DND-41 (cell line): ENCODE results near the gene RTP2.

Experiments
- ATAC-seq: fragments of 200-7000 bp; cut with Tn5 transposase; 3 replicates; pipeline ENCODE4 v1.9.1; 2021; ENCODE audit warnings: low read depth; ENCODE audit not compliant: insufficient read depth
- DNase-seq: peaks from one replicate; pipeline ENCODE4 v3.0.0-alpha.2; 2020
- H2AFZ ChIP-seq: 2 replicates; pipeline ENCODE4 v1.6.0; 2012; ENCODE audit warnings: low read depth, low read length
- H3K27ac ChIP-seq: 2 replicates; pipeline ENCODE4 v1.5.1; 2012; ENCODE audit warnings: low read length, inconsistent platforms
- H3K27me3 ChIP-seq: fragments of 200-600 bp; sonication (generic); 2 replicates; pipeline ENCODE4 v1.6.0; 2012; ENCODE audit warnings: low read length, mild to moderate bottlenecking, inconsistent platforms; ENCODE audit not compliant: insufficient read depth, poor library complexity
- H3K36me3 ChIP-seq: 2 replicates; pipeline ENCODE4 v1.5.1; 2012; ENCODE audit warnings: low read length, inconsistent platforms; ENCODE audit not compliant: insufficient read depth
- H3K4me1 ChIP-seq: 2 replicates; pipeline ENCODE4 v1.5.1; 2012; ENCODE audit warnings: mild to moderate bottlenecking, low read length; ENCODE audit not compliant: insufficient read depth
- H3K4me2 ChIP-seq: 2 replicates; pipeline ENCODE4 v1.6.0; 2012; ENCODE audit warnings: mild to moderate bottlenecking, moderate library complexity, low read length, inconsistent platforms; ENCODE audit not compliant: insufficient read depth
- H3K4me3 ChIP-seq, 2 experiments: fragments of 200-600 bp in 1 of 2; shearing (Covaris generic) in 1 of 2; 2 replicates each; pipeline ENCODE4 v1.5.1; 2012 to 2016; ENCODE audit warnings: inconsistent platforms in 2 of 2, low read length in 2 of 2, mild to moderate bottlenecking in 2 of 2, low read depth in 1 of 2, moderate library complexity in 1 of 2
- H3K79me2 ChIP-seq: 2 replicates; pipeline ENCODE4 v1.6.0; 2012; ENCODE audit warnings: low read length, inconsistent platforms; ENCODE audit not compliant: insufficient read depth
- H3K9ac ChIP-seq: 2 replicates; pipeline ENCODE4 v1.6.0; 2012; ENCODE audit warnings: low read depth, mild to moderate bottlenecking, inconsistent platforms, low read length, moderate library complexity
- H3K9me3 ChIP-seq: 2 replicates; pipeline ENCODE4 v1.5.1; 2012; ENCODE audit warnings: low read length, moderate library complexity, mild to moderate bottlenecking, inconsistent platforms; ENCODE audit not compliant: insufficient read depth, severe bottlenecking
- H4K20me1 ChIP-seq: 2 replicates; pipeline ENCODE4 v1.6.0; 2012; ENCODE audit warnings: low read length; ENCODE audit not compliant: insufficient read depth
- CTCF ChIP-seq: IDR thresholded peaks from 2 replicates; pipeline ENCODE4 v1.5.1; 2012; ENCODE audit warnings: borderline replicate concordance, low read length, moderate library complexity, mild to moderate bottlenecking; ENCODE audit not compliant: poor library complexity, severe bottlenecking; ENCODE audit errors: extremely low read depth
- EZH2 ChIP-seq: IDR thresholded peaks from 3 replicates; pipeline ENCODE4 v1.6.1; 2012; ENCODE audit warnings: borderline replicate concordance, low read depth, mild to moderate bottlenecking, moderate library complexity, low read length, inconsistent platforms; ENCODE audit not compliant: severe bottlenecking

Gene RTP2

GRCh38 chr3:187726564-187726963 is 24.2 kb upstream of the RTP2 start:
- Histone ChIP-seq H4K20me1 (no peaks in the 10 kb centered on the region), H3K27ac (no peak overlapping the region)

GRCh38 chr3:187725653-187726370 is 23.5 kb upstream of the RTP2 start:
- Histone ChIP-seq H3K4me2 (no peak overlapping the region), H3K27ac (no peak overlapping the region), H3K27me3 (no peaks in the 10 kb centered on the region), H2AFZ (no peak overlapping the region), H4K20me1 (no peaks in the 10 kb centered on the region), H3K4me3 (no peak overlapping the region), H3K79me2 (no peaks in the 10 kb centered on the region), H3K9ac (no peak overlapping the region), H3K36me3 (peaks cover 80% of the 10 kb centered on the region), H3K9me3 (no peaks in the 10 kb centered on the region), H3K4me1 (no peaks in the 10 kb centered on the region)
- TF ChIP-seq CTCF (no peak), EZH2 (no peak)
- DNase-seq (no peak), ATAC-seq (no peak)

More at GRCh38 chr3:187726564-187726963, 24.2 kb upstream of the RTP2 start:
- DNase-seq = no peak
- TF ChIP-seq EZH2 = no peak
- TF ChIP-seq CTCF = no peak
- Histone ChIP-seq H3K27me3 (no peaks in the 10 kb centered on the region), H3K4me1 (no peaks in the 10 kb centered on the region), H3K36me3 (peaks cover 77% of the 10 kb centered on the region), H2AFZ (no peak overlapping the region), H3K9ac (no peak overlapping the region), H3K79me2 (no peaks in the 10 kb centered on the region), H3K4me2 (no peak overlapping the region), H3K9me3 (no peaks in the 10 kb centered on the region), H3K4me3 (no peak overlapping the region)
- ATAC-seq = no peak

- H3K4me3 ChIP-seq = no peak overlapping the region
- ATAC-seq = no peak
These were observed 22.9 kb upstream of the RTP2 start for GRCh38 chr3:187725224-187725623.

More at GRCh38 chr3:187725224-187725623, 22.9 kb upstream of the RTP2 start:
- Histone ChIP-seq H2AFZ (no peak overlapping the region), H3K9ac (no peak overlapping the region), H3K27me3 (no peaks in the 10 kb centered on the region), H4K20me1 (no peaks in the 10 kb centered on the region), H3K27ac (no peak overlapping the region), H3K36me3 (peaks cover 74% of the 10 kb centered on the region), H3K79me2 (no peaks in the 10 kb centered on the region), H3K4me2 (no peak overlapping the region), H3K9me3 (no peaks in the 10 kb centered on the region), H3K4me1 (no peaks in the 10 kb centered on the region)
- no peak for TF ChIP-seq EZH2
- no peak for TF ChIP-seq CTCF
- no peak for DNase-seq
